GM06990 (cell line): ENCODE measurements around the gene PITX1.
"Not testable (repeated sequence)": the region's sequence is repeated elsewhere in the genome, so short reads cannot be mapped to it uniquely, and the experiment has no call there.

ENCODE experiments used
- DNase-seq: peaks from one replicate; pipeline ENCODE4 v3.0.0-alpha.2; 2011; ENCODE audit not compliant: insufficient read length; ENCODE audit errors: extremely low read depth
- H3K27me3 ChIP-seq: replicated peaks from 2 replicates; pipeline ENCODE4 v1.6.0; 2011; ENCODE audit warnings: low read length; ENCODE audit not compliant: control insufficient read depth, insufficient read depth
- H3K36me3 ChIP-seq: 2 replicates; pipeline ENCODE4 v1.5.1; 2011; ENCODE audit warnings: low read length; ENCODE audit not compliant: control insufficient read depth, insufficient read depth
- H3K4me3 ChIP-seq: replicated peaks from 2 replicates; pipeline ENCODE4 v1.5.1; 2011; ENCODE audit warnings: low read depth, mild to moderate bottlenecking, control low read depth, low read length
- CTCF ChIP-seq: IDR thresholded peaks from 2 replicates; pipeline ENCODE4 v1.5.1; 2011; ENCODE audit warnings: low read length, control low read depth, mild to moderate bottlenecking, inconsistent platforms; ENCODE audit not compliant: insufficient read depth, poor library complexity, severe bottlenecking

PITX1 gene

GRCh38 chr5:135033901-135034235, at the start of gene PITX1:
Gene PITX1, minus strand, starts transcription at chr5:135034228. Its CDS starts 347 bp downstream, at chr5:135033881.
- Histone ChIP-seq H3K4me3 (peak within 1 kb of the TSS; percentile 57), H3K36me3 (no peaks in the 10 kb centered on the region), H3K27me3 (peaks cover 4% of the 10 kb centered on the region)
- no peak for DNase-seq
- TF ChIP-seq CTCF, result no peak

- H3K36me3 ChIP-seq, DNase-seq, H3K27me3 ChIP-seq, H3K4me3 ChIP-seq: not testable (repeated sequence)
These were observed 49.3 kb upstream of the PITX1 start for GRCh38 chr5:135083334-135083733.

GRCh38 chr5:135081240-135081639, 47.2 kb upstream of the PITX1 start:
- no peaks in the 10 kb centered on the region; the same call in 1 of the 2 replicates for H3K27me3 ChIP-seq
- TF ChIP-seq CTCF, result no peak

GRCh38 chr5:135079760-135080159, 45.7 kb upstream of the PITX1 start:
- no peak for TF ChIP-seq CTCF
- DNase-seq, result no peak
- Histone ChIP-seq H3K27me3 (no peaks in the 10 kb centered on the region; the same call in 1 of the 2 replicates), H3K4me3 (no peak overlapping the region), H3K36me3 (no peaks in the 10 kb centered on the region)

More at GRCh38 chr5:135081240-135081639, 47.2 kb upstream of the PITX1 start:
- no peak overlapping the region for H3K4me3 ChIP-seq
- no peak for DNase-seq
- no peaks in the 10 kb centered on the region for H3K36me3 ChIP-seq

GRCh38 chr5:135079099-135079681, 45.2 kb upstream of the PITX1 start:
- DNase-seq, result no peak
- Histone ChIP-seq H3K36me3 (no peaks in the 10 kb centered on the region), H3K4me3 (no peak overlapping the region), H3K27me3 (no peaks in the 10 kb centered on the region; the same call in 1 of the 2 replicates)
- TF ChIP-seq CTCF, result no peak

- H3K4me3 ChIP-seq, result no peak overlapping the region
- no peak for TF ChIP-seq CTCF
- DNase-seq, result no peak
- H3K36me3 ChIP-seq, result no peaks in the 10 kb centered on the region
- peaks cover 2% of the 10 kb centered on the region for H3K27me3 ChIP-seq
These were observed 42.8 kb upstream of the PITX1 start for GRCh38 chr5:135076801-135077200.
